NB4 (cell line): ENCODE data around the gene SEMA5B.

Experiments used
- DNase-seq: peaks from one replicate; pipeline ENCODE4 v3.0.0; 2010; ENCODE audit warnings: low read depth
- H3K4me3 ChIP-seq: one replicate; pipeline ENCODE4 v1.5.1; 2011; ENCODE audit warnings: mild to moderate bottlenecking, low read depth, low read length, moderate library complexity
- CTCF ChIP-seq: IDR thresholded peaks from one replicate; pipeline ENCODE4 v1.5.1; 2012; ENCODE audit warnings: low read depth, low read length
- MAX ChIP-seq: IDR thresholded peaks from 2 replicates; pipeline ENCODE4 v1.6.1; 2011; ENCODE audit warnings: low read depth, low read length
- MYC ChIP-seq: IDR thresholded peaks from 2 replicates; pipeline ENCODE4 v1.6.1; 2011; ENCODE audit warnings: low read depth, low read length
- POLR2A ChIP-seq: IDR thresholded peaks from 2 replicates; pipeline ENCODE4 v1.6.1; 2011; ENCODE audit warnings: mild to moderate bottlenecking; ENCODE audit not compliant: insufficient read length; ENCODE audit errors: extremely low read depth

The SEMA5B gene

GRCh38 chr3:123046262-123047061 is 18.9 kb upstream of the SEMA5B start:
- no peak for DNase-seq
- no peak overlapping the region for H3K4me3 ChIP-seq
- no peak for TF ChIP-seq POLR2A
- TF ChIP-seq MAX: no peak
- TF ChIP-seq CTCF: no peak
- no peak for TF ChIP-seq MYC

GRCh38 chr3:123044981-123045763 is 17.6 kb upstream of the SEMA5B start:
- no peak overlapping the region for H3K4me3 ChIP-seq
- no peak for DNase-seq
- TF ChIP-seq POLR2A: no peak
- no peak for TF ChIP-seq MAX
- no peak for TF ChIP-seq CTCF
- no peak for TF ChIP-seq MYC

- H3K4me3 ChIP-seq: no peak overlapping the region
- TF ChIP-seq MYC (no peak), POLR2A (no peak), CTCF (no peak), MAX (no peak)
- DNase-seq: no peak
Observed at GRCh38 chr3:123042413-123042812, 14.8 kb upstream of the SEMA5B start.

GRCh38 chr3:123039178-123039577 is 11.6 kb upstream of the SEMA5B start:
- H3K4me3 ChIP-seq: no peak overlapping the region
- DNase-seq: no peak
- TF ChIP-seq MYC: no peak
- no peak for TF ChIP-seq POLR2A
- no peak for TF ChIP-seq MAX
- no peak for TF ChIP-seq CTCF

GRCh38 chr3:123038751-123039150 is 11.2 kb upstream of the SEMA5B start:
- DNase-seq: no peak
- TF ChIP-seq CTCF (no peak), MYC (no peak), POLR2A (no peak), MAX (no peak)
- no peak overlapping the region for H3K4me3 ChIP-seq
